HG03460 (cell line): Measurements from ENCODE around the gene NTN4.
"Not testable (repeated sequence)": the region's sequence is repeated elsewhere in the genome, so short reads cannot be mapped to it uniquely, and the experiment has no call there.

ENCODE experiments used
- ATAC-seq: cut with Tn5 transposase; IDR thresholded peaks from one replicate; pipeline ENCODE4 v1.9.1; 2021; ENCODE audit not compliant: unreplicated experiment

NTN4 gene

GRCh38 chr12:95756362-95756761, 34.2 kb downstream of the NTN4 start:
- ATAC-seq = no peak

DNA sequence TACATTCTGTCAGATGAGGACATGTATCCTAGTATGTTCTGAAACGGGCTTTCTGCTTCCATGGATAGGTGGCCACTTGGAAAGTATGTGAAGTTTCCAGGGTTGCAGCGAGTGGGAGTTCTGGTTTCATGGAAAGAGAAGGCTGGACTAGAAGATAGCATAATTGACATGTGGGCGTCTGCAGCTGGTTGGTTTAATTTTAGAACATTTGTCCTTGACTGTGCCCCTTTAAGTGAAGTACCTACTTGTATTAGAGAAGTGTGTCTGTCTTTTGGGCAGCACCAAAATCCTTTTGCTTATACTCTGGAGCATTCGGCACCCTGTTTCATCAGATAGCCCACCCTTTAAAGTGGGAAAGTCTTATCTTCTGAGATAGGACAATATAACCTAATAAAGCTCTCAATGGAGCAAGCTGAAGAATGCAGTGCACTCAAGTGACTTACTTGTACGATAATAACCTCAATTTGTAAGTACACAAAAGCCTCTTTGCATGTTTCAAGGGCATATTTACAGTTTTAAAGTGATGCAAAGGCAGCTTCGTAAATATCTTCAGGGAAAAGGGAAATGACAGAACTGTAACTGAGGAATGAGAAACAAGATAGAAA, 35.2 kb downstream of the NTN4 start:
- no peak for ATAC-seq

GRCh38 chr12:95746062-95746461, 44.5 kb downstream of the NTN4 start:
- not testable (repeated sequence) for ATAC-seq

DNA sequence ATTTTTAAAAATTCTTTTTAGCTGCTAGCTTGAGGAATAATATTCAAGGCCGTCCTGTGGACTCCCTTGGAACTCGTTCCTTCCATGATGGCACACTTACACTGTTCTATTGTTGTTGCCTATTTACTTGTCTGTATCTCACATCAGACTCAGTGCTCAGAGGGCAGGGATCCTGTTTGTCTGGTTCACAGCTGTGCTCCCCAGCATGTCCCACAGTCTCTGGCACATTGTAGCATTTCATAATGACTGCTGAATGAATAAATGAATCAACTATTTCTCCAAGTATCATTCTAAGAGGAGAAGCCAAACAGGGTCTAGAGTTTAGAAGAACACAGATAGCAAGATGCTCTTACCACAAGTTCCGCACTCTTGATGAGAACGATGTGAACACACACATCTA, 48.0 kb downstream of the NTN4 start:
- ATAC-seq = no peak

GRCh38 chr12:95741635-95742034, 48.9 kb downstream of the NTN4 start:
- no peak for ATAC-seq

- no peak for ATAC-seq
Measured at GRCh38 chr12:95740751-95741150, 49.8 kb downstream of the NTN4 start.

DNA sequence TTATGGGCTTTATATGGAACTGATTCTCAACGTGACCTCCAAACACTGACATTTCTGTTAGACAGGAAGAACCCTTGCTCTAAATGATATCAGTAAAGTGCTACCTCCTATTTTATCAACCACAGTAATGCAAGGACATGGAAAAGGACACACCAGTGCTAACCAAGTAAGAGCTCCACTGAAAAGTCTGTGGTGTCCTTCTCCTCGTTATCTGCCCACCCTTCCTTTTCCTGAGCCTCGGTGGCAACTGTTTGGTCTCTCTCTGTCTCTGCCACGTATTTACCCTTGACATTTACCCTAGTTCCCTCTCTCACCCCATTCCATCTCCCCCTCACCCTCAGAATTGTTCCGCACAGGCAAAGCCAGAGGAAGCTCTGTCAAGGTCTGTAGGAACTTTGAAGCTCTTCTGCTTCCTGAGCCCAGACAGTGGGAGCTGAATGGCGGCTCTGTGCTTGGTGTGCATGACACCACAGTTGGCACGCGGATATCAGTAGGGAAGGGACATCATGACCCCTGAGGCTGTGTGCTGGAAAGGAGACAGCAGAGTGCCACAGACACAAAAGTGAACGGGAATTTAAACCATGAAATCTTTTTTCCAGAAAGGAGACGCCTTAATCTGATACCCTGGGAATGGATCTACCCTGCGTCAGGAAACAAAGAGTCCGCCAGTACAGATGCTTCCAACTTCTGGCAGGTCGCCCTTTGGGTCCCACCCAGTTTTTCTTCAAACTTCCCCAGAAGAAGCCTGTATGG, 50.8 kb downstream of the NTN4 start:
- no peak for ATAC-seq

- no peak for ATAC-seq
Measured at GRCh38 chr12:95738024-95738611, 52.4 kb downstream of the NTN4 start.

GRCh38 chr12:95736631-95737030, 53.9 kb downstream of the NTN4 start:
- no peak for ATAC-seq

GRCh38 chr12:95735728-95736127, 54.8 kb downstream of the NTN4 start:
- not testable (repeated sequence) for ATAC-seq

DNA sequence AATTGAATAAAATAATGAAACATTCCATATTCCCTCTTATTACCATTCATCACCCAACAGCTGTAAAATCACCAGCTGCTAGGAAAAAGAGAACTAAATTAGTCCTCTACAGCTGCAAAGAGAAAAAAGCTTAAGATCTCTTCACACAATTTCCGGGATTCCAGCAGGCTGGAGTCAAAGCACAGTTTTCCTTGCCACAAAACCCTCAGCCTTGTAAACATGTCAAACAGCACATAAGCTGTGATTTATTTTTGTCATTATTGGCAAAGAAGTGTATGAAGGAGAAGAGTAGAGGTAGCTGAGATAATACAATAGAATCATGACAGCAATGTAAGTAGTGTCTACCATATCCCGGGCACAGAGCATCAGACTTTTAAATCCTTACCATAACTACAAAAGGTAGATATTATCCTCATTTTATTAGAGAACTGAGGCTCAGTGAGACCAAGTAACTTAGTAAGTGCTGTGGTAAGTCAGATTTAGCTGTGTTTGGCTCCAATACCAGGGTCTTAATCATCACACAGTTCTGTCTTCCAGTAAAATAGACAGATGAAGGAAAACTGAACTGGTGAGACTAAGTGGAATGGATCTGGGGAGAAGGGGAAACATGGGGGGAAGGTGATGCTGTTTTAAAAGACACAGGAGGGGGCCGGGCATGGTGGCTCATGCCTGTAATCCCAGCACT, 57.3 kb downstream of the NTN4 start:
- ATAC-seq = no peak

DNA sequence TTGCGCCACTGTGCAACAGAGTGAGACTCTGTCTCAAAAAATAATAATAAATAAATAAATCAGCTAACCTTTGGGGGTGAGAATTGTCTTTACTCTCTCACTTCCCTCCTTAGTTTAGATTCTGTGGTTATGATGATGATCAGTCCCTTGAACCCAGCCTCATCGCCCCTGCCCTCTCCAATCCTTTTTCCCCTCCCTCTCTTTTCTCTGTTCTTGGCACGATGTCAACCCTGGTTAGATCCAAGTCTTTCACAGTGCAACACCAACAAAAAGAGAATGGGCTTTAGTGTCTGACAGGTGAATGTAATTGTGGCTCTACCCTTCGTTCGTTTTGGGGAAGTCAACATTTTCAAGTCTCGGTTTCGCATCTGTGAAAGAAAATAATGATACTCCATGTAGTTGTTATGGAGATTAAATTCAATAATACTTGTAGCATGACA, 59.0 kb downstream of the NTN4 start:
- ATAC-seq = no peak

- no peak for ATAC-seq
Measured at GRCh38 chr12:95730457-95730856, 60.1 kb downstream of the NTN4 start.

DNA sequence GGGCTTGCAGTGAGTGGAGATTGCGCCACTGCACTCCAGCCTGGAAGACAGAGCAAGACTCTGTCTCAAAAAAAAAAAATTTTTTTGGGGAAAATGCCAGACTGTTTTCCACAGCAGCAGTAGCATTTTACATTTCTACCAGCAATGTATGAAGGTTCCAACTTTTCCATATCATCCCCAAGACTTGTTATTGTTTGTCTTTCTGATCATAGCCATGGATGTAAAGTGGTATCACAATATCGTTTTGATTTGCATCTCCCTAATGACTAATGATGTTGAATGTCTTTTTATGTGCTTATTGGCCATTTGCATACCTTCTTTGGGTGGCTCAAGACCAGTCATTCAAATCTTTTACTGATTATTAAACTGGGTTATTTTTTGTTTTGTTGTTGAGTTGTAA, 63.7 kb downstream of the NTN4 start:
- ATAC-seq = no peak

DNA sequence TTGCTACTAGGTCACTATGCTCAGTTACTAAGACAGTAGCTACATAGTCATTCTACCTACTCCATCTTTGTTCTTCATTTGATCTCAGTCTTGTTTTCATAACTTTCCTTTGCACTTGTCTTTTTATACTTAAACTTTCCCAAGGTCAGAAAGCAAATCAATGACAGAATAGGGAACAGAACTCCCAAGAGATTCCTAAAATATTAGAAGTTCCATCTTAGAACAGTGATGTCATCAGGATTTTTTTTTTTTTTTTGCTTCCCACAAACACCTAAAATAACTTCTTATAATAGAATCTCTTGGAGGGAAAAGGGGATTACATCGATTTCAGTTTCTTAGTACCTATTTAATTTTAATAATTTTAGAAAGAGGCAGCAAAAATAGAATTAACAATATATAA, 65.8 kb downstream of the NTN4 start:
- no peak for ATAC-seq

GRCh38 chr12:95723693-95724384, 66.7 kb downstream of the NTN4 start:
- no peak for ATAC-seq

GRCh38 chr12:95721320-95721719, 69.2 kb downstream of the NTN4 start:
- no peak for ATAC-seq

GRCh38 chr12:95720146-95720545, 70.4 kb downstream of the NTN4 start:
- no peak for ATAC-seq

GRCh38 chr12:95718772-95719171, 71.8 kb downstream of the NTN4 start:
- no peak for ATAC-seq

- ATAC-seq = no peak
Measured at GRCh38 chr12:95718006-95718431, 72.5 kb downstream of the NTN4 start.

GRCh38 chr12:95717316-95717928, 73.1 kb downstream of the NTN4 start:
- no peak for ATAC-seq
